Fibroblast of mammary gland (primary cell): ENCODE measurements around the gene ABCC3.

Source experiments
- DNase-seq: peaks from one replicate; pipeline ENCODE4 v3.0.0-alpha.2; 2010; ENCODE audit warnings: low read depth
- H3K4me3 ChIP-seq: 2 replicates; pipeline ENCODE4 v1.5.1; 2011; ENCODE audit warnings: low read depth, mild to moderate bottlenecking, low read length, moderate library complexity; ENCODE audit not compliant: control insufficient read depth
- CTCF ChIP-seq: conservative IDR thresholded peaks from 2 replicates; pipeline ENCODE4 v1.5.1; 2011; ENCODE audit warnings: low read depth, low read length, inconsistent platforms; ENCODE audit not compliant: control insufficient read depth, insufficient read depth

The ABCC3 gene

GRCh38 chr17:50598487-50598886, 36.2 kb upstream of the ABCC3 start:
- no peak overlapping the region for H3K4me3 ChIP-seq
- no peak for TF ChIP-seq CTCF
- DNase-seq: no peak

- no peak for DNase-seq
- no peak overlapping the region for H3K4me3 ChIP-seq
- no peak for TF ChIP-seq CTCF
Measured at GRCh38 chr17:50599606-50600005, 35.1 kb upstream of the ABCC3 start.

GRCh38 chr17:50601823-50602375, 32.8 kb upstream of the ABCC3 start:
- DNase-seq: no peak
- H3K4me3 ChIP-seq: no peak overlapping the region
- TF ChIP-seq CTCF: no peak

- no peak for TF ChIP-seq CTCF
- DNase-seq: no peak
- H3K4me3 ChIP-seq: no peak overlapping the region
Measured at GRCh38 chr17:50602836-50603235, 31.8 kb upstream of the ABCC3 start.

- no peak for TF ChIP-seq CTCF
- no peak for DNase-seq
- H3K4me3 ChIP-seq: no peak overlapping the region
Measured at GRCh38 chr17:50603340-50603739, 31.3 kb upstream of the ABCC3 start.

- TF ChIP-seq CTCF: no peak
- no peak overlapping the region for H3K4me3 ChIP-seq
- peak; percentile 38 for DNase-seq
Measured at GRCh38 chr17:50604513-50604912, 30.2 kb upstream of the ABCC3 start.

GRCh38 chr17:50605429-50605828, 29.3 kb upstream of the ABCC3 start:
- peak; percentile 70 for DNase-seq
- TF ChIP-seq CTCF: no peak

More at GRCh38 chr17:50605429-50605828, 29.3 kb upstream of the ABCC3 start:
- H3K4me3 ChIP-seq: no peak overlapping the region
